Endothelial cell of umbilical vein (primary cell): ENCODE measurements around the gene BPI. TPM values are rescaled to one million over a fixed set of nuclear protein-coding genes. Genes with fewer than 3 reads are reported as not detected.

Experiments used
- BruUV-seq: library from RNA; stranded (reverse); fragments of 400-500 nt; replicated peaks from 2 replicates; lab custom pipeline; 2021; lab: Mats Ljungman, UMichigan
- CTCF ChIA-PET: fragments of 300-600, 350-600 bp; sonication (Branson Sonifier 250); formaldehyde crosslinking; loops from one replicate; lab custom pipeline; 2021; ENCODE audit warnings: antibody characterized with exemption, inconsistent platforms; lab: Charles Lee
- POLR2A ChIA-PET: fragments of 300-600, 350-600 bp; sonication (Branson Sonifier 250); formaldehyde crosslinking; loops from one replicate; lab custom pipeline; 2021; ENCODE audit warnings: antibody characterized with exemption, inconsistent platforms; lab: Charles Lee
- DNase-seq: peaks from one replicate; pipeline ENCODE4 v3.0.0-alpha.2; 2011; ENCODE audit warnings: low read depth, low spot score
- FAIRE-seq: peaks from 2 replicates; lab custom pipeline; 2011; peaks lifted over from hg19 to GRCh38; lab: Jason Lieb, UNC
- H2AFZ ChIP-seq: 2 replicates; pipeline ENCODE4 v1.6.0; 2012; ENCODE audit warnings: low read depth, low read length, control low read depth, inconsistent platforms
- H3K27ac ChIP-seq: 2 replicates; pipeline ENCODE4 v1.5.1; 2011; ENCODE audit warnings: low read depth, mild to moderate bottlenecking, control low read depth, low read length, moderate library complexity; ENCODE audit not compliant: insufficient read depth
- H3K27me3 ChIP-seq, 2 experiments: 2 replicates each; pipeline versions ENCODE4 v1.6.0 to v1.6.1; 2011; ENCODE audit warnings: low read length in 2 of 2, mixed read lengths in 1 of 2; ENCODE audit not compliant: control insufficient read depth in 2 of 2, insufficient read depth in 2 of 2
- H3K36me3 ChIP-seq, 2 experiments: 2 replicates in 1 of 2; 3 replicates in 1 of 2; pipeline ENCODE4 v1.5.1; 2011; ENCODE audit warnings: low read length in 2 of 2, mild to moderate bottlenecking in 1 of 2, moderate library complexity in 1 of 2; ENCODE audit not compliant: control insufficient read depth in 2 of 2, insufficient read depth in 2 of 2; ENCODE audit errors: extremely low read depth in 1 of 2
- H3K4me1 ChIP-seq: 3 replicates; pipeline ENCODE4 v1.5.1; 2011; ENCODE audit warnings: mild to moderate bottlenecking, low read length; ENCODE audit not compliant: control insufficient read depth, insufficient read depth; ENCODE audit errors: extremely low read depth
- H3K4me2 ChIP-seq: 2 replicates; pipeline ENCODE4 v1.6.1; 2011; ENCODE audit warnings: low read length, control low read depth, mixed read lengths; ENCODE audit not compliant: insufficient read depth
- H3K4me3 ChIP-seq, 3 experiments: fragments of 200-600 bp in 1 of 3; sonication (generic), shearing (Covaris generic) in 1 of 3; replicated peaks in 1 of 3; 2 replicates each; pipeline ENCODE4 v1.5.1; 2011 to 2016; ENCODE audit warnings: control low read depth in 3 of 3, low read length in 3 of 3, mild to moderate bottlenecking in 2 of 3, inconsistent platforms in 1 of 3, low read depth in 1 of 3, moderate library complexity in 1 of 3; ENCODE audit not compliant: insufficient read depth in 1 of 3
- H3K79me2 ChIP-seq: 2 replicates; pipeline ENCODE4 v1.6.0; 2012; ENCODE audit warnings: low read length, inconsistent platforms; ENCODE audit not compliant: control insufficient read depth, insufficient read depth
- H3K9ac ChIP-seq: replicated peaks from 2 replicates; pipeline ENCODE3; 2011; ENCODE audit warnings: low read length, control low read depth; ENCODE audit not compliant: insufficient read depth; ENCODE audit errors: extremely low read depth
- H3K9me1 ChIP-seq: replicated peaks from 3 replicates; pipeline ENCODE4 v1.6.0; 2011; ENCODE audit warnings: mild to moderate bottlenecking, low read length; ENCODE audit not compliant: control insufficient read depth, insufficient read depth; ENCODE audit errors: extremely low read depth
- H3K9me3 ChIP-seq: replicated peaks from 2 replicates; pipeline ENCODE4 v1.5.1; 2012; ENCODE audit warnings: low read length, inconsistent platforms; ENCODE audit not compliant: control insufficient read depth, insufficient read depth
- H4K20me1 ChIP-seq: replicated peaks from 2 replicates; pipeline ENCODE3; 2011; ENCODE audit warnings: mild to moderate bottlenecking, low read length; ENCODE audit not compliant: control insufficient read depth, insufficient read depth; ENCODE audit errors: extremely low read depth
- EZH2 ChIP-seq: IDR thresholded peaks from 2 replicates; pipeline ENCODE4 v1.6.1; 2012; ENCODE audit warnings: borderline replicate concordance, low read depth, mild to moderate bottlenecking, moderate library complexity, low read length, inconsistent platforms; ENCODE audit not compliant: severe bottlenecking
- FOS ChIP-seq: IDR thresholded peaks from 2 replicates; pipeline ENCODE4 v1.6.1; 2011; ENCODE audit warnings: mild to moderate bottlenecking, low read length, moderate library complexity, borderline replicate concordance; ENCODE audit not compliant: insufficient read depth
- GATA2 ChIP-seq: IDR thresholded peaks from 2 replicates; pipeline ENCODE4 v1.7.0; 2011; ENCODE audit warnings: low read depth, mild to moderate bottlenecking, moderate library complexity, mixed read lengths, low read length; ENCODE audit not compliant: insufficient read length, insufficient read depth
- JUN ChIP-seq: IDR thresholded peaks from 2 replicates; pipeline ENCODE4 v1.6.1; 2011; ENCODE audit warnings: borderline replicate concordance, low read depth; ENCODE audit not compliant: insufficient read length, insufficient read depth
- MYC ChIP-seq: IDR thresholded peaks from one replicate; pipeline ENCODE4 v1.6.1; 2011; ENCODE audit warnings: mild to moderate bottlenecking, low read depth, low read length
- POLR2A ChIP-seq: IDR thresholded peaks from 2 replicates; pipeline ENCODE4 v1.6.1; 2012; ENCODE audit warnings: low read depth, mild to moderate bottlenecking, control low read depth, low read length
- POLR2AphosphoS5 ChIP-seq: IDR thresholded peaks from 2 replicates; pipeline ENCODE4 v1.6.1; 2012; ENCODE audit warnings: low read depth, mild to moderate bottlenecking, control low read depth, low read length, moderate library complexity; ENCODE audit not compliant: insufficient read depth
- dilution Hi-C: fragments of 300-500 bp; cut with MboI; formaldehyde crosslinking; loops from one replicate; pipeline ENCODE4 v1.15.0; 2019; ENCODE audit warnings: low sequenced_read_pairs; ENCODE audit not compliant: extremely low pct_ligation_motif_present
- intact Hi-C: fragments of 100-400 bp; cut with micrococcal nuclease; formaldehyde crosslinking; loops from one replicate; pipeline ENCODE4 v1.10.0; 2022
- polyA plus RNA-seq, 4 experiments: library from polyadenylated mRNA; depleted of rRNA in 3 of 4; stranded (reverse) in 3 of 4; unstranded in 1 of 4; fragments of >200 nt; gene quantifications; 2 replicates each; pipeline versions ENCODE4 v1.2.1 to v1.2.3, GENCODE V29; 2011 to 2012; ENCODE audit warnings: missing spikeins in 1 of 4
- total RNA-seq: library from RNA; stranded (reverse); gene quantifications from 2 replicates; pipeline ENCODE4 v1.2.3, GENCODE V29; 2021
- TF ChIP-seq, protein P1 (sequence below), 2 donors: IDR thresholded peaks; 1 replicate in 1 of 2; 2 replicates in 1 of 2; pipeline ENCODE4 v1.5.1; 2011; ENCODE audit warnings: low read length in 2 of 2, mild to moderate bottlenecking in 2 of 2, moderate library complexity in 2 of 2, control low read depth in 1 of 2, inconsistent platforms in 1 of 2, low read depth in 1 of 2; ENCODE audit not compliant: insufficient read depth in 1 of 2; ENCODE audit errors: extremely low read depth in 1 of 2
- TF ChIP-seq, protein P2 (sequence below): IDR thresholded peaks from 2 replicates; pipeline ENCODE4 v1.6.1; 2011; ENCODE audit not compliant: insufficient read depth, insufficient read length

Gene BPI
- total and polyA plus RNA-seq, 2 donors (not counting 3 experiments of a cell fraction or from before 2014, with no cell fraction given), result not detected

DNA sequence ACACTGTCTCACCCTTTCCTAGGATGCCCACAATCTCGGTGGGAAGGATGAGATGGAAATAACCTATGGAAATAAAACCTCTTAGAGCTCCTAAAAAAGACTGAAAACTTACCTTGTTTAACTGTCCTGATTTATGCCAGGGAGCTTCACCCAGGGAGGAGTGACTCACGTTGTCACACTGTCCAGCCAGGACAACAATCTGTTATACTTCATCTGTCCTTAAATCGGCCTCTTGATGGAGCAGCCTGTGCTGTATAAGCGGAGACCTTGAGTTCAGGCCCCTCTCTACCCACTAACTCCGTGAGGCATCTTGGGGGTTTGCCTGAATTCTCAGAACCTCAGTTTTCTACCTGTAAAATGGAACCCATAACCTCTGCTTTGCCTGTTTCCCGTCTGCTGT lies 34.2 kb upstream of the BPI start:
- intact Hi-C loops, result no loop called here
- POLR2A ChIA-PET, result no interaction called here
- dilution Hi-C loops, result no loop called here
- no peaks in the 10 kb centered on the region for H3K9me3 ChIP-seq
- FAIRE-seq (no peak), DNase-seq (no peak)
- no peaks in the 10 kb centered on the region for H3K36me3 ChIP-seq
- BruUV-seq, result no TSS peak
- no peaks in the 10 kb centered on the region for H3K27me3 ChIP-seq
- no peak overlapping the region for H3K9ac ChIP-seq
- no peaks in the 10 kb centered on the region for H4K20me1 ChIP-seq
- TF ChIP-seq JUN (no peak), MYC (no peak), FOS (no peak), EZH2 (no peak), POLR2A (no peak), POLR2AphosphoS5 (no peak), GATA2 (no peak)
- TF ChIP-seq, protein P1, sequence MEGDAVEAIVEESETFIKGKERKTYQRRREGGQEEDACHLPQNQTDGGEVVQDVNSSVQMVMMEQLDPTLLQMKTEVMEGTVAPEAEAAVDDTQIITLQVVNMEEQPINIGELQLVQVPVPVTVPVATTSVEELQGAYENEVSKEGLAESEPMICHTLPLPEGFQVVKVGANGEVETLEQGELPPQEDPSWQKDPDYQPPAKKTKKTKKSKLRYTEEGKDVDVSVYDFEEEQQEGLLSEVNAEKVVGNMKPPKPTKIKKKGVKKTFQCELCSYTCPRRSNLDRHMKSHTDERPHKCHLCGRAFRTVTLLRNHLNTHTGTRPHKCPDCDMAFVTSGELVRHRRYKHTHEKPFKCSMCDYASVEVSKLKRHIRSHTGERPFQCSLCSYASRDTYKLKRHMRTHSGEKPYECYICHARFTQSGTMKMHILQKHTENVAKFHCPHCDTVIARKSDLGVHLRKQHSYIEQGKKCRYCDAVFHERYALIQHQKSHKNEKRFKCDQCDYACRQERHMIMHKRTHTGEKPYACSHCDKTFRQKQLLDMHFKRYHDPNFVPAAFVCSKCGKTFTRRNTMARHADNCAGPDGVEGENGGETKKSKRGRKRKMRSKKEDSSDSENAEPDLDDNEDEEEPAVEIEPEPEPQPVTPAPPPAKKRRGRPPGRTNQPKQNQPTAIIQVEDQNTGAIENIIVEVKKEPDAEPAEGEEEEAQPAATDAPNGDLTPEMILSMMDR (IDR thresholded peaks at IDR 0.05; ENCODE audit: extremely low read depth in 1 of 2, insufficient read depth in 1 of 2, low read depth in 1 of 2, low read length in 2 of 2), result no peak
- TF ChIP-seq, protein P2, sequence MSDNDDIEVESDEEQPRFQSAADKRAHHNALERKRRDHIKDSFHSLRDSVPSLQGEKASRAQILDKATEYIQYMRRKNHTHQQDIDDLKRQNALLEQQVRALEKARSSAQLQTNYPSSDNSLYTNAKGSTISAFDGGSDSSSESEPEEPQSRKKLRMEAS, result no peak
- H2AFZ ChIP-seq, result no peak overlapping the region
- peaks cover 37% of the 10 kb centered on the region for H3K4me1 ChIP-seq
- no peaks in the 10 kb centered on the region for H3K79me2 ChIP-seq
- H3K4me3 ChIP-seq, result no peak overlapping the region
- H3K4me2 ChIP-seq, result no peak overlapping the region
- H3K27ac ChIP-seq, result no peak overlapping the region
- no peaks in the 10 kb centered on the region for H3K9me1 ChIP-seq
- CTCF ChIA-PET, result interaction anchor here (1.4 kb wide), 1 partner anchor 52 kb away, joined by 4 read pairs; no protein-coding TSS in a partner anchor
